Measurements from ENCODE around the gene CNGB1. TPM values are rescaled to one million over a fixed set of nuclear protein-coding genes. Genes with fewer than 3 reads are reported as not detected.

The CNGB1 gene
- total and polyA plus RNA-seq, 2 of the 13 experiments (the other 11 are each of a cell fraction or from before 2014, with no cell fraction given): 0.02 to 0.15 TPM

GRCh38 chr16:57924514-57924913 is 46.4 kb downstream of the CNGB1 start (continued):
- no peak for TF ChIP-seq ZNF142 (CRISPR knock-in tag; IDR thresholded peaks at IDR 0.05)
- no peak for TF ChIP-seq ZBTB1 (CRISPR knock-in tag; IDR thresholded peaks at IDR 0.05; ENCODE audit: borderline replicate concordance)
- TF ChIP-seq ARNTL (CRISPR knock-in tag; IDR thresholded peaks at IDR 0.05): no peak

- no peak overlapping the region for H3K9ac ChIP-seq (ENCODE audit: insufficient read depth, low read depth, low read length)
- ChIA-PET POLR2A (no interaction called here), CTCF (ENCODE audit: low intra/inter-chr PET ratio, low total read pairs) (no interaction called here)
- H4K20me1 ChIP-seq (ENCODE audit: insufficient read depth, low read length): no peaks in the 10 kb centered on the region
- no peaks in the 10 kb centered on the region for H3K36me3 ChIP-seq (replicated peaks in 1 of 2; ENCODE audit: control insufficient read depth in 1 of 2, insufficient read depth in 2 of 2, low read length in 2 of 2)
- peaks cover 2 to 44% of the 10 kb centered on the region in 2 experiments; a peak in 4 of 5 replicates for H3K27me3 ChIP-seq (ENCODE audit: control insufficient read depth in 1 of 2, insufficient read depth in 2 of 2, low read length in 2 of 2)
- H3K4me3 ChIP-seq (replicated peaks in 1 of 3; ENCODE audit: insufficient read depth in 1 of 3, low read depth in 2 of 3, low read length in 3 of 3): no peak overlapping the region
- no peak for TF ChIP-seq ZNF710 (CRISPR knock-in tag; IDR thresholded peaks at IDR 0.05; ENCODE audit: borderline replicate concordance)
- no peak for TF ChIP-seq ZBTB7B (CRISPR knock-in tag; IDR thresholded peaks at IDR 0.05)
- TF ChIP-seq MAF1 (CRISPR knock-in tag; IDR thresholded peaks at IDR 0.05; ENCODE audit: borderline replicate concordance): no peak
- no peak for TF ChIP-seq WIZ (CRISPR knock-in tag; IDR thresholded peaks at IDR 0.05)
- TF ChIP-seq POGZ (CRISPR knock-in tag; IDR thresholded peaks at IDR 0.05): no peak
- no peak for TF ChIP-seq ZNF496 (CRISPR knock-in tag; IDR thresholded peaks at IDR 0.05; ENCODE audit: insufficient replicate concordance)
- no peak for TF ChIP-seq TCF7L2 (IDR thresholded peaks at IDR 0.05; ENCODE audit: low read depth, low read length)
- no peak for TF ChIP-seq ZSCAN21 (CRISPR knock-in tag; IDR thresholded peaks at IDR 0.05; ENCODE audit: borderline replicate concordance)
- TF ChIP-seq ZBTB21 (CRISPR knock-in tag; IDR thresholded peaks at IDR 0.05): no peak
- no peak for TF ChIP-seq ZNF614 (CRISPR knock-in tag; IDR thresholded peaks at IDR 0.05; ENCODE audit: borderline replicate concordance)
- TF ChIP-seq ZNF136 (CRISPR knock-in tag; IDR thresholded peaks at IDR 0.05; ENCODE audit: low read depth): no peak
- H3K79me2 ChIP-seq (ENCODE audit: insufficient read depth, low read length): no peaks in the 10 kb centered on the region
- WGBS (ENCODE audit: low lambda C conversion rate): 93% methylated on average over 2 of the region's 2 CpGs
- H2AFZ ChIP-seq (ENCODE audit: low read length): no peak overlapping the region
- no peaks in the 10 kb centered on the region for H3K4me1 ChIP-seq (ENCODE audit: insufficient read depth, low read length)
- in situ Hi-C loops (cut with HindIII; ENCODE audit: extremely low pct_ligation_motif_present, low pct_unique_long_range_greater_than_20kb) (no loop called here), intact Hi-C loops (cut with micrococcal nuclease; ENCODE audit: unreplicated experiment) (no loop called here)
- no peaks in the 10 kb centered on the region for H3K9me3 ChIP-seq (ENCODE audit: low read length)
- H3K4me2 ChIP-seq (ENCODE audit: low read depth, low read length): no peak overlapping the region
- no peak for DNase-seq (ENCODE audit: low spot score)
- no peak for ATAC-seq
- no peak for FAIRE-seq
- no peak overlapping the region for H3K27ac ChIP-seq (ENCODE audit: extremely low read length, insufficient read depth, low read length)
- BruUV-seq (replicated peaks): no TSS peak
These were observed 47.1 kb downstream of the CNGB1 start for GRCh38 chr16:57923841-57924240.

Data from HepG2 (cell line).